Endothelial cell of umbilical vein (primary cell): Measurements from ENCODE around the gene NTF4. TPM values are rescaled to one million over a fixed set of nuclear protein-coding genes. Genes with fewer than 3 reads are reported as not detected.
A peak's percentile ranks its signal among the peaks of the same experiment; 100 is the strongest.

Source experiments
- BruUV-seq: library from RNA; stranded (reverse); fragments of 400-500 nt; replicated peaks from 2 replicates; lab custom pipeline; 2021; lab: Mats Ljungman, UMichigan
- CTCF ChIA-PET: fragments of 300-600, 350-600 bp; sonication (Branson Sonifier 250); formaldehyde crosslinking; loops from one replicate; lab custom pipeline; 2021; ENCODE audit warnings: antibody characterized with exemption, inconsistent platforms; lab: Charles Lee
- POLR2A ChIA-PET: fragments of 300-600, 350-600 bp; sonication (Branson Sonifier 250); formaldehyde crosslinking; loops from one replicate; lab custom pipeline; 2021; ENCODE audit warnings: antibody characterized with exemption, inconsistent platforms; lab: Charles Lee
- DNase-seq: peaks from one replicate; pipeline ENCODE4 v3.0.0-alpha.2; 2011; ENCODE audit warnings: low read depth, low spot score
- FAIRE-seq: peaks from 2 replicates; lab custom pipeline; 2011; peaks lifted over from hg19 to GRCh38; lab: Jason Lieb, UNC
- H2AFZ ChIP-seq: 2 replicates; pipeline ENCODE4 v1.6.0; 2012; ENCODE audit warnings: low read depth, low read length, control low read depth, inconsistent platforms
- H3K27ac ChIP-seq: 2 replicates; pipeline ENCODE4 v1.5.1; 2011; ENCODE audit warnings: low read depth, mild to moderate bottlenecking, control low read depth, low read length, moderate library complexity; ENCODE audit not compliant: insufficient read depth
- H3K27me3 ChIP-seq, 2 experiments: 2 replicates each; pipeline versions ENCODE4 v1.6.0 to v1.6.1; 2011; ENCODE audit warnings: low read length in 2 of 2, mixed read lengths in 1 of 2; ENCODE audit not compliant: control insufficient read depth in 2 of 2, insufficient read depth in 2 of 2
- H3K36me3 ChIP-seq, 2 experiments: 2 replicates in 1 of 2; 3 replicates in 1 of 2; pipeline ENCODE4 v1.5.1; 2011; ENCODE audit warnings: low read length in 2 of 2, mild to moderate bottlenecking in 1 of 2, moderate library complexity in 1 of 2; ENCODE audit not compliant: control insufficient read depth in 2 of 2, insufficient read depth in 2 of 2; ENCODE audit errors: extremely low read depth in 1 of 2
- H3K4me1 ChIP-seq: 3 replicates; pipeline ENCODE4 v1.5.1; 2011; ENCODE audit warnings: mild to moderate bottlenecking, low read length; ENCODE audit not compliant: control insufficient read depth, insufficient read depth; ENCODE audit errors: extremely low read depth
- H3K4me2 ChIP-seq: 2 replicates; pipeline ENCODE4 v1.6.1; 2011; ENCODE audit warnings: low read length, control low read depth, mixed read lengths; ENCODE audit not compliant: insufficient read depth
- H3K4me3 ChIP-seq, 3 experiments: fragments of 200-600 bp in 1 of 3; sonication (generic), shearing (Covaris generic) in 1 of 3; replicated peaks in 1 of 3; 2 replicates each; pipeline ENCODE4 v1.5.1; 2011 to 2016; ENCODE audit warnings: control low read depth in 3 of 3, low read length in 3 of 3, mild to moderate bottlenecking in 2 of 3, inconsistent platforms in 1 of 3, low read depth in 1 of 3, moderate library complexity in 1 of 3; ENCODE audit not compliant: insufficient read depth in 1 of 3
- H3K79me2 ChIP-seq: 2 replicates; pipeline ENCODE4 v1.6.0; 2012; ENCODE audit warnings: low read length, inconsistent platforms; ENCODE audit not compliant: control insufficient read depth, insufficient read depth
- H3K9ac ChIP-seq: replicated peaks from 2 replicates; pipeline ENCODE3; 2011; ENCODE audit warnings: low read length, control low read depth; ENCODE audit not compliant: insufficient read depth; ENCODE audit errors: extremely low read depth
- H3K9me1 ChIP-seq: replicated peaks from 3 replicates; pipeline ENCODE4 v1.6.0; 2011; ENCODE audit warnings: mild to moderate bottlenecking, low read length; ENCODE audit not compliant: control insufficient read depth, insufficient read depth; ENCODE audit errors: extremely low read depth
- H3K9me3 ChIP-seq: replicated peaks from 2 replicates; pipeline ENCODE4 v1.5.1; 2012; ENCODE audit warnings: low read length, inconsistent platforms; ENCODE audit not compliant: control insufficient read depth, insufficient read depth
- H4K20me1 ChIP-seq: replicated peaks from 2 replicates; pipeline ENCODE3; 2011; ENCODE audit warnings: mild to moderate bottlenecking, low read length; ENCODE audit not compliant: control insufficient read depth, insufficient read depth; ENCODE audit errors: extremely low read depth
- EZH2 ChIP-seq: IDR thresholded peaks from 2 replicates; pipeline ENCODE4 v1.6.1; 2012; ENCODE audit warnings: borderline replicate concordance, low read depth, mild to moderate bottlenecking, moderate library complexity, low read length, inconsistent platforms; ENCODE audit not compliant: severe bottlenecking
- FOS ChIP-seq: IDR thresholded peaks from 2 replicates; pipeline ENCODE4 v1.6.1; 2011; ENCODE audit warnings: mild to moderate bottlenecking, low read length, moderate library complexity, borderline replicate concordance; ENCODE audit not compliant: insufficient read depth
- GATA2 ChIP-seq: IDR thresholded peaks from 2 replicates; pipeline ENCODE4 v1.7.0; 2011; ENCODE audit warnings: low read depth, mild to moderate bottlenecking, moderate library complexity, mixed read lengths, low read length; ENCODE audit not compliant: insufficient read length, insufficient read depth
- JUN ChIP-seq: IDR thresholded peaks from 2 replicates; pipeline ENCODE4 v1.6.1; 2011; ENCODE audit warnings: borderline replicate concordance, low read depth; ENCODE audit not compliant: insufficient read length, insufficient read depth
- MYC ChIP-seq: IDR thresholded peaks from one replicate; pipeline ENCODE4 v1.6.1; 2011; ENCODE audit warnings: mild to moderate bottlenecking, low read depth, low read length
- POLR2A ChIP-seq: IDR thresholded peaks from 2 replicates; pipeline ENCODE4 v1.6.1; 2012; ENCODE audit warnings: low read depth, mild to moderate bottlenecking, control low read depth, low read length
- POLR2AphosphoS5 ChIP-seq: IDR thresholded peaks from 2 replicates; pipeline ENCODE4 v1.6.1; 2012; ENCODE audit warnings: low read depth, mild to moderate bottlenecking, control low read depth, low read length, moderate library complexity; ENCODE audit not compliant: insufficient read depth
- dilution Hi-C: fragments of 300-500 bp; cut with MboI; formaldehyde crosslinking; loops from one replicate; pipeline ENCODE4 v1.15.0; 2019; ENCODE audit warnings: low sequenced_read_pairs; ENCODE audit not compliant: extremely low pct_ligation_motif_present
- intact Hi-C: fragments of 100-400 bp; cut with micrococcal nuclease; formaldehyde crosslinking; loops from one replicate; pipeline ENCODE4 v1.10.0; 2022
- polyA plus RNA-seq, 4 experiments: library from polyadenylated mRNA; depleted of rRNA in 3 of 4; stranded (reverse) in 3 of 4; unstranded in 1 of 4; fragments of >200 nt; gene quantifications; 2 replicates each; pipeline versions ENCODE4 v1.2.1 to v1.2.3, GENCODE V29; 2011 to 2012; ENCODE audit warnings: missing spikeins in 1 of 4
- total RNA-seq: library from RNA; stranded (reverse); gene quantifications from 2 replicates; pipeline ENCODE4 v1.2.3, GENCODE V29; 2021
- TF ChIP-seq, protein P1 (sequence below): IDR thresholded peaks from 2 replicates; pipeline ENCODE4 v1.6.1; 2011; ENCODE audit not compliant: insufficient read depth, insufficient read length
- TF ChIP-seq, protein P2 (sequence below), 2 donors: IDR thresholded peaks; 1 replicate in 1 of 2; 2 replicates in 1 of 2; pipeline ENCODE4 v1.5.1; 2011; ENCODE audit warnings: low read length in 2 of 2, mild to moderate bottlenecking in 2 of 2, moderate library complexity in 2 of 2, control low read depth in 1 of 2, inconsistent platforms in 1 of 2, low read depth in 1 of 2; ENCODE audit not compliant: insufficient read depth in 1 of 2; ENCODE audit errors: extremely low read depth in 1 of 2

The NTF4 gene
- total and polyA plus RNA-seq, 2 donors (not counting 3 experiments of a cell fraction or from before 2014, with no cell fraction given): not detected

DNA sequence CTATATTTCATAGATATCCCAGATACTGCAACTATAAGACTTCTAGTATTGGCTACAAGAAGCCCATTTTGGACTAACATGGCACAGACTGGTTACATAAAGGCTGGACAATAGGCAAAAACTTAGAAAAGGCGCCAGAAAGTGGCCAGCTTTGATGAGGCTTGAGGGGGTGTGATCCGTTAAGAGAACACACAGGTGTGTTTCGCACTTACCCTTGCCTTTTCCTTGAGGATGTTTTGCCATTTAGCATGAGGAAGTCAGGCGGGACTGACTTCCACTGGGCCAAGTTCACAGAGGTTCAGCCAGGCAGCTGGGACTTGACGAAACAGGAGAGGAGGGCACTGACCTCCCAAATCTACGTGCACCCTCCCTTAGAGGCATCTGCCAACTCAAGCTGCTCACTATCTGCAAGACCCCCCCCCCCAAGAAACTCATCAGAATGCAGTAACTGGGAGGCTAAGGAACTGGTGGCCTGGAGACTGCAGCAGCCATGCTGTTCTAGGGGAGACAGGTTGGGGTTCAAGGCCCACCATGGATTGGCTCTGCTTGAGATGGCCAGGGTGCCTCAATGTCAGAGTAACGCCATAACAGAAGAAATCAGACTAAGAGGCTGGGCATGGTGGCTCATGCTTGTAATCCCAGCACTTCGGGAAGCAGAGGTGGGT, 45.1 kb upstream of the NTF4 start:
- dilution Hi-C loops: no loop called here
- no peaks in the 10 kb centered on the region for H4K20me1 ChIP-seq
- no peaks in the 10 kb centered on the region for H3K79me2 ChIP-seq
- H3K9me1 ChIP-seq: no peaks in the 10 kb centered on the region
- H3K4me2 ChIP-seq: no peak overlapping the region
- DNase-seq (no peak), FAIRE-seq (peak; percentile 37)
- TF ChIP-seq GATA2 (no peak), JUN (no peak), POLR2AphosphoS5 (no peak), EZH2 (no peak), POLR2A (no peak), MYC (no peak)
- TF ChIP-seq, protein P1, sequence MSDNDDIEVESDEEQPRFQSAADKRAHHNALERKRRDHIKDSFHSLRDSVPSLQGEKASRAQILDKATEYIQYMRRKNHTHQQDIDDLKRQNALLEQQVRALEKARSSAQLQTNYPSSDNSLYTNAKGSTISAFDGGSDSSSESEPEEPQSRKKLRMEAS: no peak
- H3K9me3 ChIP-seq: no peaks in the 10 kb centered on the region
- ChIA-PET POLR2A (no interaction called here), CTCF (interaction anchor here (1.8 to 2.5 kb wide), 2 partner anchors 12 to 89 kb away, joined by 4 to 15 read pairs; no protein-coding TSS in a partner anchor)
- no peaks in the 10 kb centered on the region for H3K27me3 ChIP-seq
- H3K27ac ChIP-seq: no peak overlapping the region
- intact Hi-C loops: no loop called here
- H3K9ac ChIP-seq: no peak overlapping the region
- H3K4me1 ChIP-seq: peaks cover 3% of the 10 kb centered on the region
- H3K4me3 ChIP-seq: no peak overlapping the region
- H2AFZ ChIP-seq: no peak overlapping the region
- peaks cover 15 to 36% of the 10 kb centered on the region in 2 experiments for H3K36me3 ChIP-seq
- no TSS peak for BruUV-seq

DNA sequence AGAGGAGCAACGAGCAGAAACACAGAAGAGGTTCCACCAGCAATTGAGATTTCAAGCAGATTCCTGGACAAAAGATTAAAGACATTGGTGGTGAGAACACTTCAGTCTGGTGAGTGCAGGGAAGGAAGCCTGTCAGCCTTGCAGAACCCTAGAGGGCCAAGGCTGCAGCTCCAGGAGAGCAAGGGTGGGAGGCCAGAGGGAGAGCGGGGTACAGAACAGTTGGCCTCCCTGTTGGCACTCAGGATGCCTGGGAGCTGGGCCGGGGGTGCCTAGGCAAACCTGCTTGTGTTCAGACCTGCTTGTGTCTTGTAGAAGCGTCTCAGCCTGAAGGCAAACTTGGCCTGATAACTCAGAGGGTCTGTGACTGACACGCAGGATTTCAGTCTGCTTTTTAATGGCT, 44.4 kb upstream of the NTF4 start:
- TF ChIP-seq EZH2 (no peak), POLR2AphosphoS5 (no peak), POLR2A (no peak), FOS (no peak), GATA2 (no peak), MYC (no peak), JUN (no peak)
- TF ChIP-seq, protein P2, sequence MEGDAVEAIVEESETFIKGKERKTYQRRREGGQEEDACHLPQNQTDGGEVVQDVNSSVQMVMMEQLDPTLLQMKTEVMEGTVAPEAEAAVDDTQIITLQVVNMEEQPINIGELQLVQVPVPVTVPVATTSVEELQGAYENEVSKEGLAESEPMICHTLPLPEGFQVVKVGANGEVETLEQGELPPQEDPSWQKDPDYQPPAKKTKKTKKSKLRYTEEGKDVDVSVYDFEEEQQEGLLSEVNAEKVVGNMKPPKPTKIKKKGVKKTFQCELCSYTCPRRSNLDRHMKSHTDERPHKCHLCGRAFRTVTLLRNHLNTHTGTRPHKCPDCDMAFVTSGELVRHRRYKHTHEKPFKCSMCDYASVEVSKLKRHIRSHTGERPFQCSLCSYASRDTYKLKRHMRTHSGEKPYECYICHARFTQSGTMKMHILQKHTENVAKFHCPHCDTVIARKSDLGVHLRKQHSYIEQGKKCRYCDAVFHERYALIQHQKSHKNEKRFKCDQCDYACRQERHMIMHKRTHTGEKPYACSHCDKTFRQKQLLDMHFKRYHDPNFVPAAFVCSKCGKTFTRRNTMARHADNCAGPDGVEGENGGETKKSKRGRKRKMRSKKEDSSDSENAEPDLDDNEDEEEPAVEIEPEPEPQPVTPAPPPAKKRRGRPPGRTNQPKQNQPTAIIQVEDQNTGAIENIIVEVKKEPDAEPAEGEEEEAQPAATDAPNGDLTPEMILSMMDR (IDR thresholded peaks at IDR 0.05; ENCODE audit: extremely low read depth in 1 of 2, insufficient read depth in 1 of 2, low read depth in 1 of 2, low read length in 2 of 2): no peak
- TF ChIP-seq, protein P1: no peak
- no peak overlapping the region for H3K27ac ChIP-seq
- DNase-seq: no peak
- FAIRE-seq: no peak
- peaks cover 3% of the 10 kb centered on the region for H3K4me1 ChIP-seq
- intact Hi-C loops: no loop called here
- CTCF ChIA-PET: interaction anchor here (1.8 to 2.5 kb wide), 2 partner anchors 11 to 90 kb away, joined by 4 to 15 read pairs; no protein-coding TSS in a partner anchor
- H4K20me1 ChIP-seq: no peaks in the 10 kb centered on the region
- H3K36me3 ChIP-seq: peaks cover 17 to 43% of the 10 kb centered on the region in 2 experiments
- no peaks in the 10 kb centered on the region for H3K27me3 ChIP-seq
- H2AFZ ChIP-seq: no peak overlapping the region
- no peaks in the 10 kb centered on the region for H3K9me1 ChIP-seq
- dilution Hi-C loops: no loop called here
- POLR2A ChIA-PET: no interaction called here
- no peak overlapping the region for H3K4me3 ChIP-seq
- no peaks in the 10 kb centered on the region for H3K9me3 ChIP-seq
- no peaks in the 10 kb centered on the region for H3K79me2 ChIP-seq
- no peak overlapping the region for H3K9ac ChIP-seq
- no peak overlapping the region for H3K4me2 ChIP-seq
- BruUV-seq: no TSS peak
